Right lobe of liver (tissue), 6 donors: ENCODE data around the gene MTO1. TPM values are rescaled to one million over a fixed set of nuclear protein-coding genes. Genes with fewer than 3 reads are reported as not detected.

ENCODE experiments used
- ATAC-seq, 4 donors: fragments of 200-7000 bp; cut with Tn5 transposase; one replicate each; pipeline ENCODE4 v1.9.1; 2020; ENCODE audit warnings: mild to moderate bottlenecking in 4 of 4, moderate library complexity in 4 of 4
- DNase-seq, 3 donors: peaks; one replicate each; pipeline ENCODE4 v3.0.0-alpha.2; 2020
- H3K27ac ChIP-seq, 3 donors: fragments of 200-600 bp; one replicate each; pipeline ENCODE4 v1.8.0; 2022
- H3K27me3 ChIP-seq, 2 donors: fragments of 200-600 bp; one replicate each; pipeline ENCODE4 v1.8.0; 2022
- H3K36me3 ChIP-seq, 4 donors: fragments of 200-600 bp; sonication (generic) in 1 of 4; one replicate each; pipeline versions ENCODE4 v1.5.1 to v1.8.0; 2017 to 2022; ENCODE audit warnings: control low read depth in 1 of 4
- H3K4me1 ChIP-seq, 4 donors: fragments of 200-600 bp; sonication (generic) in 1 of 4; one replicate each; pipeline versions ENCODE4 v1.5.1 to v1.8.0; 2017 to 2022; ENCODE audit warnings: control low read depth in 1 of 4
- H3K4me3 ChIP-seq, 3 donors: fragments of 200-600 bp; one replicate each; pipeline ENCODE4 v1.8.0; 2022
- H3K9me3 ChIP-seq, 4 donors: fragments of 200-600 bp; sonication (generic) in 1 of 4; one replicate each; pipeline versions ENCODE4 v1.5.1 to v1.8.0; 2017 to 2022; ENCODE audit warnings: control low read depth in 1 of 4
- POLR2A ChIP-seq: fragments of 450-650 bp; IDR thresholded peaks from one replicate; pipeline ENCODE4 v1.6.1; 2017; ENCODE audit warnings: antibody characterized with exemption, mild to moderate bottlenecking
- WGBS: methylation state at CpG from one replicate; pipeline ENCODE4 v1.1.6; 2018; ENCODE audit warnings: low coverage, low lambda C conversion rate; ENCODE audit not compliant: insufficient coverage; ENCODE audit errors: missing lambda C conversion rate; 5-methylcytosine and 5-hydroxymethylcytosine counted together
- intact Hi-C, 2 donors: fragments of 100-400 bp; cut with DNase I; formaldehyde crosslinking; loops; one replicate each; pipeline versions ENCODE4 v1.11.2 to v1.14.1; 2022
- long read RNA-seq: library from polyadenylated mRNA; unstranded; transcript quantifications from one replicate; pipeline ENCODE4 v2.0.0, GENCODE V29; 2019
- total RNA-seq, 6 experiments: library from RNA; depleted of rRNA in 2 of 6; stranded (reverse); fragments of >200 nt in 2 of 6; fragmentation: NEBNext Ultra II Directional in 3 of 6; extraction: Animal tissue kit (Norgen Biotek cat#: 25700) in 3 of 6; gene quantifications; one replicate each; pipeline versions ENCODE4 v1.1.0 to v1.2.4, GENCODE V29; 2016 to 2023
- TF ChIP-seq, protein P1 (sequence below), 4 donors: fragments of 200-600 bp in 3 of 4; fragments of 450-650 bp in 1 of 4; IDR thresholded peaks; one replicate each; pipeline versions ENCODE4 v1.5.1 to v1.8.0; 2016 to 2022; ENCODE audit warnings: antibody characterized with exemption in 4 of 4, mild to moderate bottlenecking in 2 of 4
- donor health status: DM: no; HTN: yes; CAD: no.
- donor health status: DM: no; HTN: no; CAD: no.
- donor health status: DM: no; HTN: no; CAD: no.
- donor health status: DM: no; HTN: yes; CAD: no.
- donor health status: DM: no; HTN: yes; CAD: no.

The MTO1 gene, protein sequence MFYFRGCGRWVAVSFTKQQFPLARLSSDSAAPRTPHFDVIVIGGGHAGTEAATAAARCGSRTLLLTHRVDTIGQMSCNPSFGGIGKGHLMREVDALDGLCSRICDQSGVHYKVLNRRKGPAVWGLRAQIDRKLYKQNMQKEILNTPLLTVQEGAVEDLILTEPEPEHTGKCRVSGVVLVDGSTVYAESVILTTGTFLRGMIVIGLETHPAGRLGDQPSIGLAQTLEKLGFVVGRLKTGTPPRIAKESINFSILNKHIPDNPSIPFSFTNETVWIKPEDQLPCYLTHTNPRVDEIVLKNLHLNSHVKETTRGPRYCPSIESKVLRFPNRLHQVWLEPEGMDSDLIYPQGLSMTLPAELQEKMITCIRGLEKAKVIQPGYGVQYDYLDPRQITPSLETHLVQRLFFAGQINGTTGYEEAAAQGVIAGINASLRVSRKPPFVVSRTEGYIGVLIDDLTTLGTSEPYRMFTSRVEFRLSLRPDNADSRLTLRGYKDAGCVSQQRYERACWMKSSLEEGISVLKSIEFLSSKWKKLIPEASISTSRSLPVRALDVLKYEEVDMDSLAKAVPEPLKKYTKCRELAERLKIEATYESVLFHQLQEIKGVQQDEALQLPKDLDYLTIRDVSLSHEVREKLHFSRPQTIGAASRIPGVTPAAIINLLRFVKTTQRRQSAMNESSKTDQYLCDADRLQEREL
- total RNA-seq = 10 to 100 TPM; 24.6 to 33.7 (median 29.0) TPM
- long read RNA-seq, full-length matches to known transcripts = 3 of 5 reads
- long read RNA-seq, partial matches to known transcripts = 1 of 5 reads
- long read RNA-seq, other reads (novel, unspliced or antisense) = 1 of 5 reads

DNA sequence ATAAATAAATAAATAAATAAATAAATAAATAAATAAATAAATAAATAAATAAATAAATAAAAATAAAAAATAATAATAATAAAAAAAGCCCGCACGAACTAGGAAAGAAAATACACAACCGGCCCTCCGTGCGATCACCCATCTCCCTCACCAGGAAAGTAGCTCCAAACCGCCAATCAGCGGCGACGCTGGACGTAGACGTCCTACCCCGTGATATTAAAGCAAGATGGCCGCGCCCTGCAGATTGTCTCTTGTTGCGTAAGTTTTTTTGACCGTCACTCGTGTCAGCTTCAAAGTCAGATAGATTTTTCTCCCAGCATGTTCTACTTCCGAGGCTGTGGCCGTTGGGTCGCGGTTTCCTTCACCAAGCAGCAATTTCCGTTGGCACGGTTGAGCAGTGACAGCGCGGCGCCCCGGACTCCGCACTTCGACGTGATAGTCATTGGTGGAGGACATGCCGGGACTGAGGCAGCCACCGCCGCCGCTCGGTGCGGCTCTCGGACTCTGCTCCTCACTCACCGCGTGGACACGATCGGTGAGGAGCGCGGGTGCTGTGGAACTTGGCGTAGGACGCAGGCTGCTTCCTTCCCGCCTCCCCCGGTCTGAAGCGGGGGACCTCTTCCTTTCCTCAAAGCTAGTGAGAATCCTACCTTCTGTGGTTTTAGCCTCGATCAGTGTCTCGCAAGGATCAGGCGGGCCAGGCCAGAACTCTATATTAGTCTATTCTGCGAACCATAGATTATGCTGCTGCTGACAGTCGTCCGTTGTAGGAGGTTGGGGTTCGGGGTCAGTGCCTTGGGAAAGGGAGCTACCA lies at the start of gene MTO1:
Gene MTO1, plus strand, starts transcription at position 201 of the 814 bp plus-strand sequence. Its CDS starts 118 bp downstream, at position 319.
- H3K27ac ChIP-seq = peak within 1 kb of the TSS; percentile 92 to 97 (median 92)
- ATAC-seq (peak; percentile 94 to 96 (median 96)), DNase-seq (peak; percentile 89 to 95 (median 93))
- intact Hi-C loops = no loop called here
- peaks cover 0 to 18% (median 8%) of the 10 kb centered on the region in 4 donors for H3K4me1 ChIP-seq
- no peaks in the 10 kb centered on the region for H3K27me3 ChIP-seq
- H3K9me3 ChIP-seq = no peaks in the 10 kb centered on the region
- peak within 1 kb of the TSS; percentile 79 to 86 (median 85) for H3K4me3 ChIP-seq
- TF ChIP-seq, protein P1, sequence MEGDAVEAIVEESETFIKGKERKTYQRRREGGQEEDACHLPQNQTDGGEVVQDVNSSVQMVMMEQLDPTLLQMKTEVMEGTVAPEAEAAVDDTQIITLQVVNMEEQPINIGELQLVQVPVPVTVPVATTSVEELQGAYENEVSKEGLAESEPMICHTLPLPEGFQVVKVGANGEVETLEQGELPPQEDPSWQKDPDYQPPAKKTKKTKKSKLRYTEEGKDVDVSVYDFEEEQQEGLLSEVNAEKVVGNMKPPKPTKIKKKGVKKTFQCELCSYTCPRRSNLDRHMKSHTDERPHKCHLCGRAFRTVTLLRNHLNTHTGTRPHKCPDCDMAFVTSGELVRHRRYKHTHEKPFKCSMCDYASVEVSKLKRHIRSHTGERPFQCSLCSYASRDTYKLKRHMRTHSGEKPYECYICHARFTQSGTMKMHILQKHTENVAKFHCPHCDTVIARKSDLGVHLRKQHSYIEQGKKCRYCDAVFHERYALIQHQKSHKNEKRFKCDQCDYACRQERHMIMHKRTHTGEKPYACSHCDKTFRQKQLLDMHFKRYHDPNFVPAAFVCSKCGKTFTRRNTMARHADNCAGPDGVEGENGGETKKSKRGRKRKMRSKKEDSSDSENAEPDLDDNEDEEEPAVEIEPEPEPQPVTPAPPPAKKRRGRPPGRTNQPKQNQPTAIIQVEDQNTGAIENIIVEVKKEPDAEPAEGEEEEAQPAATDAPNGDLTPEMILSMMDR (IDR thresholded peaks at IDR 0.05) = no peak
- TF ChIP-seq POLR2A = peak; percentile 78
- 1% methylated on average over 44 of the region's 55 CpGs for WGBS
- peaks cover 0 to 9% (median 7%) of the 10 kb centered on the region in 4 donors for H3K36me3 ChIP-seq

DNA sequence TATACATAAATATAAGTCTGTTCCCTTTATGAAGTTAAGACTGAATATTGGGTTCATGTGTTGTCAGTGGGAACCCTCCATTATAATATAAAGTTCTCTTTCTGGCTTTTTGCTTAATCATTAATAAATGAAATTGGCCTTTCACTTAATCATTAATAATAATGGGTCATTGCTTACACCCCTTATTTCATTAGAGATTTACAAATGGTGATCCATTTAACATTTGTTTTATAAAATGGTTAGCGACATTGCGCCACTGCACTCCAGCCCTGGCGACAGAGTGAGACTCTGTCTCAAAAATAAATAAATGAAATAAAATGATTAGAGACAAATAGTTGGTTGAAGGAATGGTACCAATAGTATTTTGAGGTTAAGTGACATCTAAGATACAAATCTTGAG lies 48.4 kb upstream of the MTO1 start:
- intact Hi-C loops = no loop called here
- H3K27ac ChIP-seq = no peak overlapping the region
- WGBS = 77% methylated on average over 3 of the region's 3 CpGs
- ATAC-seq = no peak
- H3K9me3 ChIP-seq = no peaks in the 10 kb centered on the region
- no peaks in the 10 kb centered on the region for H3K27me3 ChIP-seq
- no peak for TF ChIP-seq POLR2A
- TF ChIP-seq, protein P1 (IDR thresholded peaks at IDR 0.05) = no peak
- DNase-seq = no peak
- no peaks in the 10 kb centered on the region for H3K4me1 ChIP-seq
- no peak overlapping the region for H3K4me3 ChIP-seq
- no peaks in the 10 kb centered on the region for H3K36me3 ChIP-seq

DNA sequence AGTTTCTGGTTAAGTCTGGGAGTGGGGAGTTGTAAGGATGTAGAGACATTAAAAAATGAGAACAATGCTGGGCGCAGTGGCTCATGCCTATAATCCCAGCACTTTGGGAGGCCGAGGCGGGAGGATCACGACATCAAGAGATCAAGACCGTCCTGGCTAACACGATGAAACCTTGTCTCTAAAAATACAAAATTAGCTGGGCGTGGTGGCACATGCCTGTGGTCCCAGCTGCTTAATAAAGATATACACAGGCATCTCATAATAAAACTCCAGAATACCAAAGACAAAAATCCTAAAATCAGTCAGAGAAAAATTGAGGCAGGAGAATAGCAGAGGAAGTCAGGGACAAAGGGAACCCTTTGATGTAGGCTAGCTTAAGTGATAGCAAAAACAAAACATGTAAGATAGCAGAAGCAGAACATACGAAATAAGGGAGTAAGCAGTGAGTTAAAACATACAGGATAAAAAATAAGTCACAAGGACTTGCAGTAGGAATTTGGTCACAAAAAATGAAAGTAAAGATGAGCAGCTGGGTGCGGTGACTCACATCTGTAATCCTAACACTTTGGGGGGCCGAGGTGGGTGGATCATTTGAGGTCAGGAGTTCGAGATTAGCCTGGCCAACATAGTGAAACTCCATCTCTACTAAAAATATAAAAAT lies 43.3 kb upstream of the MTO1 start:
- intact Hi-C loops = no loop called here
- WGBS = 75% methylated on average over 11 of the region's 11 CpGs
- TF ChIP-seq, protein P1 (IDR thresholded peaks at IDR 0.05) = no peak
- no peak for TF ChIP-seq POLR2A

DNA sequence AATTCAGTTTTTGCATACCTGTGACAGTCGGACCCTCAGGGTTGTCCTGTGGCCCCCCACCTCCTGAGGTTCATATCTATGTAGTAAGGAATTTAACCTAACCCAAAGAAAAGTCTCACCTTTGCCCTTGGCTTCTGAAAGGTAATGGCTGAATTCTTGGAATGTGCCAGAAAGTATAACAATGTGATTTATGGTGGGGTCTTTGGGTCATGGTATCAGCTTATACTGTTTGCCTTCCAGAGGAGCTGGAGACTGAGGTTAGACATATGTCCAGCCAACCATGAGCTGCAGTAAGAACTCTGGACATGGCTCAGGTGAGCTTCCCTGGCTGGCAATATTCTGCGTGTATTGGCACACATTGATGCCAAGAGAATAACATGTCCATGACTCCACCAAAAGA lies 40.0 kb upstream of the MTO1 start:
- no peak overlapping the region for H3K4me3 ChIP-seq
- intact Hi-C loops = no loop called here
- WGBS = 38% methylated on average over 2 of the region's 2 CpGs

More for the DNA sequence above, 43.3 kb upstream of the MTO1 start:
- Histone ChIP-seq H3K4me3 (no peak overlapping the region), H3K36me3 (no peaks in the 10 kb centered on the region), H3K9me3 (no peaks in the 10 kb centered on the region), H3K4me1 (no peaks in the 10 kb centered on the region), H3K27me3 (no peaks in the 10 kb centered on the region), H3K27ac (no peak overlapping the region)
- DNase-seq = no peak
- ATAC-seq = no peak

More for the DNA sequence above, 40.0 kb upstream of the MTO1 start:
- Histone ChIP-seq H3K27ac (no peak overlapping the region), H3K9me3 (no peaks in the 10 kb centered on the region), H3K27me3 (no peaks in the 10 kb centered on the region), H3K4me1 (no peaks in the 10 kb centered on the region), H3K36me3 (no peaks in the 10 kb centered on the region)
- ATAC-seq (peak in 1 of 4 donors; percentile 39), DNase-seq (no peak)
- TF ChIP-seq POLR2A = no peak
